ENCODE measurements around the gene GPBP1.
"Not testable (repeated sequence)": the region's sequence is repeated elsewhere in the genome, so short reads cannot be mapped to it uniquely, and the experiment has no call there.

The GPBP1 gene

GRCh38 chr5:57292336-57292735, 118.5 kb downstream of the GPBP1 start:
- DNase-seq = no peak

- no peak for DNase-seq
Measured at GRCh38 chr5:57298295-57298984, 124.6 kb downstream of the GPBP1 start.

GRCh38 chr5:57298985-57299491, 125.2 kb downstream of the GPBP1 start:
- no peak for DNase-seq

- DNase-seq = no peak
Measured at GRCh38 chr5:57299986-57300385, 126.1 kb downstream of the GPBP1 start.

- no peak for DNase-seq
Measured at GRCh38 chr5:57302164-57302563, 128.3 kb downstream of the GPBP1 start.

- no peak for DNase-seq
Measured at GRCh38 chr5:57302643-57303042, 128.8 kb downstream of the GPBP1 start.

- no peak for DNase-seq
Measured at GRCh38 chr5:57303985-57304384, 130.1 kb downstream of the GPBP1 start.

GRCh38 chr5:57304931-57305330, 131.1 kb downstream of the GPBP1 start:
- DNase-seq = no peak

- DNase-seq = no peak
Measured at GRCh38 chr5:57306359-57306758, 132.5 kb downstream of the GPBP1 start.

GRCh38 chr5:57307516-57307915, 133.7 kb downstream of the GPBP1 start:
- no peak for DNase-seq

GRCh38 chr5:57309022-57309421, 135.2 kb downstream of the GPBP1 start:
- not testable (repeated sequence) for DNase-seq

- DNase-seq = no peak
Measured at GRCh38 chr5:57311251-57311650, 137.4 kb downstream of the GPBP1 start.

GRCh38 chr5:57311921-57312735, 138.3 kb downstream of the GPBP1 start:
- no peak for DNase-seq

GRCh38 chr5:57313716-57314115, 139.9 kb downstream of the GPBP1 start:
- no peak for DNase-seq

Measured in NCI-H1436 treated with DMSO at 0.1 percent for 48 hours (cell line).